Measurements from ENCODE around the gene SCGB1D1.

DNA sequence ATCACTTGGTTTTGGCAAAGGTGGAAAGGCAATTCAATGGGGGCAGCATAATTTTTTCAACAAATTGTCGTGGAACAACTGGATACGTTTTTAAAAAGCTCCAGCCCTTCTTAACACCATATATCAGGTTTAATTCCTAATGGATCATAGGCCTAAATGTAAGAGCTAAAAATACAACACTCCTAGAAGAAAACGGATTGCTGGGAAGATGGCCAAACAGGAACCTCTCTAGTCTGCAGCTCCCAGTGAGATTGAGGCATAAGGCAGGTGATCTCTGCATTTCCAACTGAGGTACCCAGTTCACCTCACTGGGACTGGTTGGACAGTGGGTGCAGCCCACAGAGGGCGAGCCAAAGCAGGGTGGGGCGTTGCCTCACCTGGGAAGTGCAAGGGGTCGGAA lies 32.4 kb upstream of the SCGB1D1 start:
- no peak for TF ChIP-seq POLR2A (IDR thresholded peaks at IDR 0.05; ENCODE audit: low read length)
- TF ChIP-seq GATA1 (IDR thresholded peaks at IDR 0.05; ENCODE audit: low read depth, low read length) = no peak

All from erythroblast (primary cell).